Stimulated activated CD8-positive, alpha-beta memory T cell treated with anti-CD3 and anti-CD28 coated beads, Interleukin-2, amount 100 ng/mL, for 48 hours (primary cell): ENCODE results near the gene LHFPL2.

Experiments used
- DNase-seq, 2 donors: peaks; one replicate each; pipeline ENCODE4 v3.0.0-alpha.2; 2020; ENCODE audit warnings: low read depth in 2 of 2

LHFPL2 gene

DNA sequence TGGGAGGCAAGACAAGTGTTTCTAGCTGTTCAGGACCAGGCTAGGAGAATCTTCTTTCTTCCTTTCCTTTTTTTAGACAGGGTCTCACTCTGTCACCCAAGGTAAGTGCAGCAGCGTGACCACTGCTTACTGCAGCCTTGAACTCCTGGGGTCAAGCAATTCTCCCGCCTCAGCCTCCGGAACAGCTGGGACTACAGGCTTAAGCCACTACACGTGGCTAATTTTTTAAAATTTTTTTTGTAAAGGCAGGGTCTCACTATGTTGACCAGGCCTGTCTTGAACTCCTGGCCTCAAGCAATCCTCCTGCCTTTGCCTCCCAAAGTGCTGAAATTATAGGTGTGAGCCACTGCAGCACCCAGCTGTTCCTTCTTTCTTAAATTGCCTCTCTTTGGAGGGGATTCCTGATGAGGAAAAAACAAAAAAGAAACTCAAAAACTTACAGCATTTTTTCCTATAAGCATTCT lies 53.1 kb downstream of the LHFPL2 start:
- no peak for DNase-seq

GRCh38 chr5:78594610-78595457 lies 53.7 kb downstream of the LHFPL2 start:
- no peak for DNase-seq

DNA sequence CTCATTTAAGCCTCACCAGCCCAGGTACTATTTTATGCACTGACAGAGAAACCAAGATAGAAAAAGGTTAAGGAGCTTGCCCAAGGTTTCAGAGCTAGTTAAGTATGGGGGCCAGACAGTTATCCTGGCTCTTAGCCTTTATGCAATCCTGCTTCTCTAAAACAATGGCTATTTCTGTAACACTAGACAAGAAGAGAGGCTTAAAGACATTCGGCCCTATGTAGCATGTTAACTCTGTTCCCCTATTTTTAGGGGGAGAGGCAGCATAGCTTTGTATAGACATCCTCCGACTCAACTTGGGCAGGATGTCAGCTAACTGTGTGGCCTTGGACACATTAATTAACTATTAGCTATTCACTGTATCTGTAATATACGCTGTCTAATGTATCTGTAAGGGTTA lies 54.6 kb downstream of the LHFPL2 start:
- DNase-seq: no peak

DNA sequence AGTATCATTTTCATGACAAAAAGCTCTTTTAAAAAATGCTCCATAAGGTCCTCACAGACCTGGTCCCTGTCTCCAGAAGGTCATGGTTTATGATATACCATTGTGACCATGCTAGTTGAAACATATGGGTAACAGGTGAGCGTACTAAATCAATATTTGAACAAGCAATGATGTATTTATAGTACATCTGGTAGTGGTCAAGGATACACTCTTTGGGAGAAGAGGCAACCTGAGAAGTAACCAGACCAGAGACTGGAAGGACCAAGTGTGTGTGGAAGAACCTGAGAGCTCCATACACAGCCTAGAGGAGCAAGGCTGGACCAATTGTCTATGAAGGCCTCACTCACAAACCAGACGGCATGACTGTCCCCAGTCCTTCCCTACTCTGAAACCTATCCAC lies 55.1 kb downstream of the LHFPL2 start:
- DNase-seq: no peak

GRCh38 chr5:78592735-78593386 lies 55.7 kb downstream of the LHFPL2 start:
- no peak for DNase-seq

DNA sequence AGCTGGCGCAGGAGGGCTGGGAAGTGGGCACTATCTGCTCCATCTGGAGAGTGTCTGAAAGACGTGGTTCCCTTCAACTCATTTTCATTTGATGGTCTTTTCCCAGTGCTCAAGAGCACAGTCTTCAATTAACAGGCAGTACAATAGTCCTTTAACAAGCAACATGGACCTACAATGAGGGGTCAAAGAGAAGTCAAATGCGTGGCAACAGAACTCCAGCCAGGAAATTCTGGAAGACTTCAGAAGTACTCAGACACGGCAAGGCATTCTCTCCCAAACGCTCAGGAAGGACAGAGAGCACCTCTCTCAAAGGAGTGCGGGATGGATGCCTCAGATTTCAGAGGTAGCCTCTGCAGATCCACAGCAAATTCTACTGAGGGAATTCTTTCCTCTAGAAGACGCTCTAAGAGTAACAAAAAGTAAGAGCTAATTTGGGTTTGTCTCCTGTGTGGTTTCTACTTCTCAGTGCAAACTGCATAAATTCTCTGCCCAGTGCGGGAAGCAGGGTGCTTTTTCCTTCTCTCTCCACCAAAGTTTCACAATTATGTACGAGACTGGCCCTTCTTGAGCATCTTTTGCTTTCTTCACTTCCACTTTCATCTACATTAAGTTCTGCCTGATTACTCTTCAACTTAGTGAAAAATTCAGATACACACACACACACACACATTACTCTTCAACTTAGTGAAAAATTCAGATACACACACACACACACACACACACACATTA lies 56.4 kb downstream of the LHFPL2 start:
- no peak for DNase-seq

DNA sequence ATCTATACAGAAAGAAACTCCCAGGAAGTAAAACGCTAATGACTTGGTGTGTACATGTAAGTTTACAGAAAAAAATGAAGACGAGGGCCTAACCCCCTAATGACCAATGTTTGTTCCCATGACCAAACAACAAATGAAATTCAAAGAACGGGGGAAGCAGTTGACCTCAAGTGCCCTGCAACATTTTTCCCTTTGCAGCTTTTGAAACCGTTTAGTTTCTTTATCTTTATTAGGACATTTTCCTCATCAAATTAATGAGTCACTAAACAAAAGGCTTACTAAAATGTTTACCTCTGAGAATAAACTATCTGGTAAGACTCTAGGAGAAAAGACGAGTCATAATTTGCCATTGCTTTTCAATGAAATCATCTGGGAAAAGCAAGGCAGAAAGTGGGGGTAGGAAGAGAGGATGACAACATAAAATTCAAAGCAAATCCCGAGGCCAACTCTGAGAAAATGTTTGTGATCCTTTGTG lies 57.4 kb downstream of the LHFPL2 start:
- no peak for DNase-seq

DNA sequence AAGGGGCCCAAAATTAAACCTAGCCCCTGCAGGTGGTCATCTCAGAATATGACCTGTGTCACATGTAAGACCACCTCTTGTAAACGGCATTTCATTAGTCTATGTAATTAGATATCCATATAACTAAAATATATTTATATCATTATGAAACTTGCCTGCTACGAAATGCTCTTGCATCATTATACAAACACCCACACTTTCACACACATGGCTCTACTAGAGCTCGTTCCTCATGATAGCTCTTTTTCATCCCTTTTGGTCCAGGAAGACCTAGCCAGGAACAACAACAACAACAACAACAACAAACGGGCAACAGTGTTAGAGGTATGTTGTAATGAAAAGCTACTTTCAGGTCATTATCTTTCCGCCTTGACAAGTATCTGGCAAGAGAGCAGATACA lies 58.6 kb downstream of the LHFPL2 start:
- no peak for DNase-seq

DNA sequence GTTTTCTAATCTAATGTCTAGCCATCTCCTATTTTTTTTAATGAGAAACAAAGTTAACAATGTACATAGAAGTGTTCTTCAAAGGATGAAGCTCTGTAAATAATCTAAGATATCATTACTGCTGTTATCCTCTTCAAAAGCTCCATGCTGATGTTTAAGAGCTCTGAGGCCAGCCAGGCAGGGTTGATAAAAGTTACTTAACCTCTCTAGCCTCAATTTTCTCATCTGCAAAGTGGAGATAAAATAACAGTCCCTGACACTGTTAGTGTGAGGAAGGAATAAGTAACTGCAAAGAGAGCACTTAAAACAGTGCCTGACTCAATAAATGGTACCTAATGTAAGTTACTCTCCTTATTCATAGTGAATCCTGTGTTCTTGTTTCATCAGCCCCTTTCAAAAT lies 60.1 kb downstream of the LHFPL2 start:
- no peak for DNase-seq

DNA sequence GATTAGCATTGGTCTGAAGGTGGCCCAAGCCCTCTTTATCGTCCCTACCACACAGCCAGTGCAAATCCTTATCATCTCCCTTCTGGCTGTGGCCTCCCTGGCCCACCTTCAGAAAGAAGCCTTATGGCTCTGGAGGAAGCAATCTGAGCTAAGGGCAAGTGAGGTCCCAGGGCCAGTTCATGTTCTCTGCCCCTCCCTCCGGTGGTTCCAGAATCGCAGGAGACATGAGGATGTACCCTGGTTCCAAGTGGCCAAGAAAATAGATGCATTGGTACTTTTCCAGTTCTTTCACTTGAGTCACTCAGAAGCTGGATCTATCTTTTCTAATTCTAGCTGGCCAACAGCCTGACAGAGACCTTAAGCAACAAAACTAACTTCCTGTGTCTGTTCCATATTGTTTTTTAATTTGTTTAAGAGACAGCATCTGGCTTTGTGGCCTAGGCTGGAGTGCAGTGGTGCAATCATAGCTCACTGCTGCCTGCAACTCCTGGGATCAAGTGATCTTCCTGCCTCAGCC lies 60.7 kb downstream of the LHFPL2 start:
- DNase-seq: no peak

DNA sequence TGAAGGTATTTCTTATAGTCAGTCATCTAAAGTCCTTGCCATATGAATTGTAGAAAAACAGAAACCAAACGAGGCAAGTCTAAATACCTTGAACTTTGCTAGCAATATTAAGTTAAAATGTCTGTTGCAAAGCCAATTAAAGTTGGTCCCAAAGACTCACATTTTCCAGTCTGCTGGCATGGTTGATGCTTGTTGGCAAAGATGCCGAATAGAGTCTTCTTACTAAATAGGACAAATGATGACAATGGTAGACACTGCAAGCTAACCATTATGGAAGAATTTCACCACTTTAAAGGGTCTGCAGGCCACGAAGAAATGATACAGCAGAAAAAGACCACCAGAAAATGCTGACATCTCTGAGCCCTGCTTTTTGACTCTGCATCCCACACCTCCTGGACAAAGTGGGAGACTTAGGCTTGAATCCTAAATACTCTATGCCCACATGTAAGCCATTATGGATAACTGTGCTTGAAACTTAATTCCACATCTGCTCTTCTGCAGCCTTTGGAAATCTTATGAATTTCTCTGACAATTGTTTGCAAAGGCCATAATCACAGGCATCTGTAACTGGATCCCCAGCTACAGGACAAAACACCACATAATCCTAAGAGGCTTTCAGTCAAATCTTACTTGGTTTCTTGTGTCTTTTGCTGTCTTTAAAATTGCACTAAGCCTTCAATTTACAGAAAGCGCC lies 61.3 kb downstream of the LHFPL2 start:
- DNase-seq: no peak

GRCh38 chr5:78586251-78586650 lies 62.3 kb downstream of the LHFPL2 start:
- no peak for DNase-seq

DNA sequence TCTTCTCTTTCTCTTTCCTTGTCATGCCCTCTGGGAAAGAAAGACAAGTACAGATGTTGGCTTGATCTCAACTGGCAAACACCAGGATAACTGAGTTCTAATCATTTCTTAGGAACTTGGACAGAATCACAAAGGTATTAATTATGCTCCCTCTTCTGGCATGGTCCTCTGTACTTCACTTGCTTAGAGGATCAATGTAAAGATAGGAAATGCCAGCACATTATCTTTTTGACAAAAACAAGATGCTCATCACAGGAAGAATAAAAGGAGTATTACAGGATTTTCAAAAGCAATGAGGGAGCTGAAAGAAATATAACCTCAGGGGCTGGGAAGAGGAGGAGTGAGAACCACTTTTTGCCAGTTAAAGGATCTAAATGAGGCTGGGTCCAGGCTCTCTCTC lies 70.6 kb downstream of the LHFPL2 start:
- DNase-seq: no peak

DNA sequence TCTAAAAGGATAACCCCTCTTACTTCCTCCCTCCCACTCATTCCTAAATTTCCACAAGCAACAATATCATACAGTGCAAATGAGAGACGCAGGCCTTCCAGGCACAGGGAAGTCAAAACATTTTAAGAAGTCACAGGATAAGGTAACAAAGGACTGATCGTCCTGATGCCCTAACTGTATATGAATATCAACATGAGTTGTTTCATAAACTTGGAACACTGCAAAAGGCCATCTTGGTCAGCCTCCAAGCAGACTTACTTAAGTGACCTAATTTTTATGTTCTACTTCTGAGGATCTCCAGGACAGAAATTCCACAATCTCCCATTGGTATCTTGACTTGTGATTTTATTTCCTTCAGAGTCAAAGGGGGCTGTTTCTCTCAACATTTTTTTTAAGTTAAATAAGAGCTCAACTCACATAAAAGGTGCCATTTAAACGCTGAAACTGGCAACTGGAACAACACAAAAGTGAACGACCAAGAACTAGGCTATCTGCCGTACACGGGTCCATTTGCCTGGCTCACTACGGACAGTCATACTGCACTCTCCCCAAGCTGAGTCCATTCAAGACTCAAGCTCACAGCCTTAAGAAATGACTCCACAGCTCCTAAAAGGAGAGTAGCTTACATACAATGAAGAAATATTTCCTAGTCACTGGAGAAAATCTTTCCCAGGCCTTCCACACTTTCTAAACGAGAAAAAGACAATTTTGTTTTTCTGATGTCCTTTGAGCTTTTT lies 71.3 kb downstream of the LHFPL2 start:
- DNase-seq: no peak

GRCh38 chr5:78576376-78576775 lies 72.2 kb downstream of the LHFPL2 start:
- DNase-seq: no peak

DNA sequence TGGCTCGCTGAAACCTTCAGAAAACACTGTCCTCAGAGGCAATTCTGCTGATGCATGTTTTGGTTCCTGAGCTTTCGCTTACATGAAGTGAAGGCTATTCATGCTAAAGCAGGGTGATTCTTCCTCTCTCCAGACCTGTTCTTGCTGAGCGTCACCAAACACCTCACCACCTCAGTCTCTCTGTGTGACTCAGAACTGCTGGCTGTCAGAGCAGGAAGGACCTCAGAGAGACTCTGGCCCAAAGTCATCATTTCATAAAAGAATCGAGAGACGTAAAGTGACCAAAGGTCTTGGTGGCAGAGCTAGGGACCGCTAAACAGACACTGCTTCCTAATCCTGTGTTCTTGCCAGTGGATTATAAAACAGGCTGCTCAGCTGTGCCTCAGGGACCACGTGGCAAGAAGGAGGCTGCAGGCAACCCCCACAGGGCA lies 73.8 kb downstream of the LHFPL2 start:
- DNase-seq: no peak

GRCh38 chr5:78574131-78574673 lies 74.4 kb downstream of the LHFPL2 start:
- no peak for DNase-seq

DNA sequence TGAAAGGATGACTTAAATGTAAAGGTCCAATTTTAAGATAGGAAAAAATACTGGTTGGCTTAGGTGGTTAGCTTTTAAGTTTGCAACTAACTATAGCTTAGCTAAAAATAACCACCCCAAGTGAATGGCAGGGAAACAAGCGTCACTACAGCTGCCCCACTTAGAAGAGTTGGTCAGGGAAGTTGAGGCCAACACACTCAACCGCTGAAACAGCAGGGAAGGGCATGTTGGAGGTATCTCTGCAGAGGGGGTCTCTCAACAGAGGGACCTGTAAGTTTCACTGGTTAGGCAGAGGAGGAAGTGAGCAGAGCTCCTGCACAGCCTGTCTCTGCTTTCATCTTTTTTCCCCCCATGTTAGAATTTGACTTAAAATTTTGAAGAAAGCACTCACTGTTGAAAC lies 75.3 kb downstream of the LHFPL2 start:
- DNase-seq: no peak

DNA sequence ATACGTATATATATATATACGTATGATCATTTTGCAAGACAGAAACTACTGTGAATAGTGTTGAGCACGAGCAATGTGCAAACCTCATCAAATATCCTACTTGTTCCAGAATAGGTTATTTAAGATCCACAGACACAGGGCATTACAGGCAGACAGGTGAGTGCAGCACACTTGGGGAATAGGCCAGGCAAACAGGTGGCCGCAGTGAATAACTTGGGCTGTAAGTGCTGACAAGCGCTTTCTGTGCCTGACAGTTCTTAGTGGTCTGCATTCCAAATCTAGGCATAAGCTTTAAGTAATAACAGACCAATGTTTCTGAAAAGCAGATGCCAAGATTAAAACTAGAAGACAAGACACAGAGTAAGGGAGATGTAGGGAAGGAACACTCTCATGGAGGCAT lies 77.9 kb downstream of the LHFPL2 start:
- no peak for DNase-seq

GRCh38 chr5:78569441-78569840 lies 79.1 kb downstream of the LHFPL2 start:
- DNase-seq: no peak

DNA sequence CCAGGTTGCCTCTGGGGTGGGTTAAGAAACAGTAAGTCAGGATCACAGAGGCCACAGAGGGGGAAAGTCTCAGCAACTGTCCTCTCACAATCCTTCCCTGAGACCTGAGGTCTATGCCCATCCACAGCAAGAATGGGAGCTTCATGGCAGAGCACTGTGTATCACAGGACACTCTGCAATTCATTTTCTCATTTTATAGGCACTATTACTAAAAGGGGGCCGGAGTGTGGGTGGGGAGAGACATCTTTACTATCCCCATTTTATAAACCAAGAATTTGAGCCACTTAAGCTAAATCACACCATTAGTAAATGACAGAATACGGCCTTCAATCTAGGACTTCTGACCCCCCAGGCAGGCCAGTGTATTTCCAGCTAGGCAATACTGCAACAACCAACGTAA lies 79.9 kb downstream of the LHFPL2 start:
- DNase-seq: no peak
